Activated CD4-positive, alpha-beta T cell treated with anti-CD3 and anti-CD28 coated beads, Interleukin-2, amount 10 ng/mL, durations not matched to agents 24 days and 14 days (primary cell): ENCODE measurements around the gene ZNF445. TPM values are rescaled to one million over a fixed set of nuclear protein-coding genes. Genes with fewer than 3 reads are reported as not detected.
"Not testable (repeated sequence)": the region's sequence is repeated elsewhere in the genome, so short reads cannot be mapped to it uniquely, and the experiment has no call there.

Experiments
- DNase-seq: peaks from one replicate; pipeline ENCODE4 v3.0.0; 2022
- H3K27ac Mint-ChIP-seq: one replicate; pipeline ENCODE4 v1.8.0; 2022; ENCODE audit warnings: mild to moderate bottlenecking, mixed read lengths
- H3K27me3 Mint-ChIP-seq: one replicate; pipeline ENCODE4 v1.8.0; 2022; ENCODE audit warnings: mixed read lengths
- H3K36me3 Mint-ChIP-seq: one replicate; pipeline ENCODE4 v1.8.0; 2022; ENCODE audit warnings: low read depth, mild to moderate bottlenecking, mixed read lengths
- H3K4me1 Mint-ChIP-seq: one replicate; pipeline ENCODE4 v1.8.0; 2021; ENCODE audit warnings: mixed read lengths
- H3K4me3 Mint-ChIP-seq: one replicate; pipeline ENCODE4 v1.8.0; 2022; ENCODE audit warnings: mild to moderate bottlenecking, moderate library complexity, mixed read lengths
- H3K9me3 Mint-ChIP-seq: one replicate; pipeline ENCODE4 v1.8.0; 2021; ENCODE audit warnings: mixed read lengths
- intact Hi-C: fragments of 100-400 bp; cut with micrococcal nuclease; formaldehyde crosslinking; loops from one replicate; pipeline ENCODE4 v1.15.1; 2023
- total RNA-seq: library from RNA; stranded (reverse); gene quantifications from 2 replicates; pipeline ENCODE4 v1.2.3, GENCODE V29; 2022

Gene ZNF445
- total RNA-seq, 1 donor from 2014 or later, result 17.7 TPM

DNA sequence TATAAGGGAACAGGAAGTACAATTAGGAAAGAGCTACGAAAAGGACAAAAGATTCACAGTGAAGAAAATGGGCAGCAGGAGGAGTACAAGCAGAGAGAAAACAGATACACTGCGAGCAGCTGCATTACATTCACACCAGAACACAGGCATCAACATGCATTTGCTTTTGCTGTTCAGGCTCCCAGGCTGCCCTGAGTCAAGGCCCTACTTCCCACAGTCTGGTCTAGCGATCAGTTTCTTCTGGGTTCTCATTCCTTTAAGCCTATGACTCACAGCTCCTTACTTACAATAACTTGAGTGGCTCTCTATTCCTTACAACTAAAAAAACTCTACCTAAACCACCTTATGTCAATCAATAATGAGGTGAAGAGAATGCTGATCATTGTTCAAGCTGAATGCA is 24.5 kb upstream of the ZNF445 start:
- Mint-ChIP-seq H3K4me3 (no peak overlapping the region), H3K27me3 (no peaks in the 10 kb centered on the region), H3K9me3 (peaks cover 52% of the 10 kb centered on the region), H3K4me1 (no peaks in the 10 kb centered on the region), H3K27ac (no peak overlapping the region), H3K36me3 (peaks cover 82% of the 10 kb centered on the region)
- intact Hi-C loops, result no loop called here
- no peak for DNase-seq

DNA sequence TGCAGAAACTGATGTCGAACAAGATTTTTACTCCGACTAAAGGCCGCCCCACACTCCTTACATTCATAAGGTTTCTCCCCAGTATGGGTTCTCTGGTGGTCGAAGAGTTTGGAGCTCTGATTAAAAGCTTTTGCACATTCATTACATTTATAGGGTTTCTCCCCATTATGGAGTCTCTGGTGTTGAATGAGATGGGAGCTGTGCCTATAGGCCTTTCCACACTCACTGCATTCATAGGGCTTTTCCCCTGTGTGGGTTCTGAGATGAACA is 22.4 kb upstream of the ZNF445 start:
- H3K9me3 Mint-ChIP-seq, result peaks cover 48% of the 10 kb centered on the region
- DNase-seq, H3K4me1 Mint-ChIP-seq, H3K27me3 Mint-ChIP-seq, intact Hi-C loops, H3K27ac Mint-ChIP-seq, H3K4me3 Mint-ChIP-seq: not testable (repeated sequence)
- peaks cover 76% of the 10 kb centered on the region for H3K36me3 Mint-ChIP-seq

DNA sequence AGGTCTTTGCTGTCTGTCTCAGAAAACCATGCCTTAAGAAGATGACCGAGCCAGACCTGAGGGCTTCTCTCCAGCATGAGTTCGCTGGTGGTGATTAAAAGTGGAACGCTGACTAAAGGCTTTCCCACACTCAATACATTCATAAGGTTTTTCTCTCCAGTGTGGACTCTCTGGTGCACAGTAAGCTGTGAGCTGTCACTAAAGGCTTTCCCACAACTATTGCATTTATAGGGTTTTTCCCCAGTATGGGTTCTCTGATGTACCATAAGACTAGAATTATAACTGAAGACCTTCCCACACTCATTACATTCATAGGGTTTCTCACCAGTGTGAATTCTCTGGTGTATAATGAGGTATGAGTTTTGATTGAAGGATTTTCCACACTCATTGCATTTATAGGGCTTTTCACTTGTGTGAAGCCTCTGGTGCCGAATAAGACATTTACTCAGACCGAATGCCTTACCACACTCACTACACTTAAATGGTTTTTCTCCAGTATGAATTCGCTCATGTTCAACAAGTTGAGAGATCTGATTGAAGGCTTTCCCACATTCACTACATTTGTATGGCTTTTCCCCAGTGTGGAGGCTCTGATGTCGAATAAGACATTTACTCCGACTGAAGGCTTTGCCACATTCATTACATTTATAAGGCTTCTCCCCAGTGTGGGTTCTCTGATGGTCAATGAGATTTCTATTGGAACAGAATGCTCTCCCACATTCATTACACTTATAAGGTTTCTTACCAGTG is 21.9 kb upstream of the ZNF445 start:
- DNase-seq, result no peak
- no peak overlapping the region for H3K4me3 Mint-ChIP-seq
- peaks cover 50% of the 10 kb centered on the region for H3K9me3 Mint-ChIP-seq
- H3K27me3 Mint-ChIP-seq, result no peaks in the 10 kb centered on the region
- intact Hi-C loops, result no loop called here
- no peak overlapping the region for H3K27ac Mint-ChIP-seq
- peaks cover 79% of the 10 kb centered on the region for H3K36me3 Mint-ChIP-seq
- H3K4me1 Mint-ChIP-seq, result no peaks in the 10 kb centered on the region

DNA sequence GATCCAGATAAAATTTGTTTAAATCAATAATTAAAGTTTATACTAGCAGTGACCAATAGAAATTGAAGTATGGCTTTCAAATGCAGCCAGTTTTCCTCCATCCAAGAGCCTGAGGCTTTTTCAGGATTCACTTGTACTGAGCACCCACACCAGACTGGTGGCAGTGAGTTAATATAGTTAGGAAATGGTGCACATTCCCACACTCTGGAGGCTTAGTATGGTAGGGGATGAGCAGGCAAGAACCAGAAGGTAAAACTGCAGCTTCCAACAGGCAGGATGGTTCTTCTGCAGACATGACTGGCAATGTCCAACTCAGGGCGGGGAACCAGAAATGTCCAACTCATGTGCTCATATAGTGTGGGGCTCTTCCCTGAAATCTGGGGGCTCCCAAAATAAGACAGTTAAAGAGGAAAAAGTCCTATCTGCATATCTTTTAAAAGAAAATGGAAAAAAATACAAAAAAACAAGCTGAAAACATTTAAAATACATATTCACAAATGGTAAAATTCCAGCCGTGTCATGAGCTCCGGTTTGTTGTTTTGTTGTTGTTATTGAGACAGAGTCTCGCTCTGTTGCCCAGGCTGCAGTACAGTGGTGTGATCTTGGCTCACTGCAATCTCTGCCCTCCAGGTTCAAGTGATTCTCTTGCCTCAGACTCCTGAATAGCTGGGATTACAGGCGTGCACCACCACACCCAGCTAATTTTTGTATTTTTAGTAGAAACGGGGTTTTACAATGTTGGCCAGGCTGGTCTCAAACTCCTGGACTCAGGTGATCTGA is 18.4 kb upstream of the ZNF445 start:
- Mint-ChIP-seq H3K4me3 (no peak overlapping the region), H3K27me3 (no peaks in the 10 kb centered on the region), H3K9me3 (peaks cover 39% of the 10 kb centered on the region), H3K27ac (no peak overlapping the region), H3K4me1 (no peaks in the 10 kb centered on the region), H3K36me3 (peaks cover 76% of the 10 kb centered on the region)
- DNase-seq, result no peak
- intact Hi-C loops, result no loop called here

DNA sequence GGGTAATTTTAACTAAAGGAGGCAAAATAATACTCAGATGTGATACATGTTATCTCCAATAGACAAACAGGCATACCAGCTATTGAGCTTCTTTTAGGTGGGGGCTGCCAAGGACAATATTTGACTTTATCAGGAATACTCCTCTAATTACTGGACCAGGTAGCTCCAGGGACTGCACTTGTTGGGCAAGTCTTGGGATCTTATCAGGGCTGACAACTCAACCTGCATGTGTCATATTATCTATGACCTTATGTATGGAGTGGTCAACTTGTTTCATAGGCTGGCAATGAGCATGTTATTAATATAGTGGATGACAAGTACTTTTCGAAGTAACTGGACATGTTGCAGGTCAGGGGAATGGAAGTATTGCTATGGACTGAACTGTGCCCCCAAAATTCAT is 15.0 kb upstream of the ZNF445 start:
- DNase-seq, result no peak
- H3K36me3 Mint-ChIP-seq, result peaks cover 51% of the 10 kb centered on the region
- intact Hi-C loops, result no loop called here
- no peaks in the 10 kb centered on the region for H3K27me3 Mint-ChIP-seq
- H3K4me3 Mint-ChIP-seq, result no peak overlapping the region
- no peaks in the 10 kb centered on the region for H3K4me1 Mint-ChIP-seq
- no peak overlapping the region for H3K27ac Mint-ChIP-seq
- peaks cover 22% of the 10 kb centered on the region for H3K9me3 Mint-ChIP-seq

DNA sequence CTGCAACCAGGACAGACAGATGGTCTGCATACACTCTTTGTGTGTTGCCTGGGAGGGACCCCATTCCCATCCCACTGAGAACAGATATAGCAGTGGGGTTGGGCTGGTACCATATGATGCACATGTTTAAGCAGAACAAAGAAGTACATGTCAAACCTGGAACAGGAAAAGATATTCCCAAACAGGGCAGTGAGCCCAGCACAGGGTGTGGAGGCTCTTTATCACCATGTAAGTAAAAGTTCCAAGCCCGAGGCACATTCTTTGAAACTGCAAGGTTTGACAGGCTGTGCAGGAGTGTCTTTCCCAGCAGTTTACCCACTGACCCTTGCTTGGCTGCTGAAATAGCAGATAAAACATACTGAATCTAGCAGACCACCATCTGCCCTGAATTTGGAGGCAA is 5.3 kb upstream of the ZNF445 start:
- DNase-seq, result no peak
- Mint-ChIP-seq H3K4me1 (peaks cover 6% of the 10 kb centered on the region), H3K27me3 (no peaks in the 10 kb centered on the region), H3K9me3 (peaks cover 14% of the 10 kb centered on the region), H3K27ac (no peak overlapping the region), H3K36me3 (no peaks in the 10 kb centered on the region), H3K4me3 (no peak overlapping the region)
- intact Hi-C loops, result no loop called here

DNA sequence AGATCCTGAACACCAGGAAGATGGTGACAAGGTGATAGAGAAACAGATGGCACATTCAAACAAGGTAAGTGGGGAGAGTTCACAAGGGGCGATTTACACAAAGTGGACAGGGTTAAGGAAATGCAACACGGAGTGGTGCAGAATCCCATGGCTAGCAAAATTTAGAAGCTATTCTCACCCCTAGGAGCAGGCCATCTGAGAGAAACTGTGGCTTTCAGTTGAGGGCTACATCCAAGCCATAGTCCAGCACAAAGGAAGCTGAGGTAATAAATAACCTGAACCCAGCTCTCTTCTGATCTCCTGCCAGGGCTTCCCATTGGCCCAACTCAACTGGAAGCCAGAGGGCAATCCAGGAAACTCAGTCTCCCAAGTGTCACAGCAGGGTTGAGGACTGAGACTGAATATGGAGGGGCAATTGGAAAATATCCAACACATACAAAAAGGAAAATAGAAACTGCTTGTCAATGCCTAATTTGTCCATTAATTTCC is 1.2 kb upstream of the ZNF445 start:
- Mint-ChIP-seq H3K9me3 (no peaks in the 10 kb centered on the region), H3K27ac (no peak overlapping the region), H3K36me3 (no peaks in the 10 kb centered on the region), H3K4me3 (peak overlapping the region; percentile 94), H3K4me1 (peaks cover 18% of the 10 kb centered on the region), H3K27me3 (no peaks in the 10 kb centered on the region)
- no peak for DNase-seq
- intact Hi-C loops, result loop anchor here (5.0 kb wide), 1 partner anchor 156 kb away; no protein-coding TSS in a partner anchor

DNA sequence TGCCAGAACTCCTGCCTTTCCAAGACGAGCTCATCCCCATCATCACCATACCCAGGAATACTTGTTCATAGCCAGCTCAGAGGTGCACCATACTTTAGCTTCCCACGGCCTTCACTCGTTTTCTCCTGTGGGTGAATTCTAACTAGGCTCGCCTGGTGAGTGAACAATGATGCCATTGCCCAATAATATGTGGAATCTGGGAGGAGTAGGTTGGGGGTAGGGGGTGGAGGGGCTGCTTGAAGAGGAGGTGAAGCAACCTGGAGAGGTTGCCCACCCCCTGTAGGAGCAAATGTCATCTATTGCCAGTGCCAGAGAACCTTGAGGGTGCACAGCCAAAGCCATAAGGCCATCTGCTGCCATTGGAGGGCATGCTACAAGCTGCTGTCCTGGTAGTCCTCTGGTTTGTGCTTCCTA is 592 bp upstream of the ZNF445 start:
- no peaks in the 10 kb centered on the region for H3K27me3 Mint-ChIP-seq
- no peaks in the 10 kb centered on the region for H3K9me3 Mint-ChIP-seq
- intact Hi-C loops, result loop anchor here (5.0 kb wide), 1 partner anchor 156 kb away; no protein-coding TSS in a partner anchor
- peak overlapping the region; percentile 90 for H3K27ac Mint-ChIP-seq
- peak overlapping the region; percentile 94 for H3K4me3 Mint-ChIP-seq
- H3K4me1 Mint-ChIP-seq, result peaks cover 18% of the 10 kb centered on the region
- DNase-seq, result no peak
- no peaks in the 10 kb centered on the region for H3K36me3 Mint-ChIP-seq

DNA sequence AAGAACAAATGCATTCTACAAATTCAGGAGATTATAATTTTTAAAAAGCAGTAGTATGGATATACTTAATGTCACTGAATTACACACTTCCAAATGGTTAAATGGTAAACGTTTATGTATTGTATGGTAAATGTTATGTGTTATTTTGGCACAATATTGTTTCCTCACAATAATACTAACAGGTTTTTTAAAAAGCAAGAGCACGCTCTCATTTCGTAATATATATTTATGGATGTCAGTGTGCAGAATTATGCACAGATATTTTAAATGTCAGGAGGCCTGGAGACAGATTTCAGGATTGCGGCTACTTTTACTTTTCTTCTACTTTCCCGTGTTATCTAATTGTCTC is 533 bp downstream of the ZNF445 start:
- intact Hi-C loops, result loop anchor here (1.0 to 5.0 kb wide), 5 partner anchors 34 to 500 kb away; partner anchors contain the start of genes EXOSC7, TCAIM and ZDHHC3
- Mint-ChIP-seq H3K27me3 (no peaks in the 10 kb centered on the region), H3K9me3 (no peaks in the 10 kb centered on the region), H3K27ac (peak overlapping the region; percentile 72), H3K4me3 (peak overlapping the region; percentile 94), H3K4me1 (peaks cover 21% of the 10 kb centered on the region), H3K36me3 (peaks cover 3% of the 10 kb centered on the region)
- DNase-seq, result no peak

DNA sequence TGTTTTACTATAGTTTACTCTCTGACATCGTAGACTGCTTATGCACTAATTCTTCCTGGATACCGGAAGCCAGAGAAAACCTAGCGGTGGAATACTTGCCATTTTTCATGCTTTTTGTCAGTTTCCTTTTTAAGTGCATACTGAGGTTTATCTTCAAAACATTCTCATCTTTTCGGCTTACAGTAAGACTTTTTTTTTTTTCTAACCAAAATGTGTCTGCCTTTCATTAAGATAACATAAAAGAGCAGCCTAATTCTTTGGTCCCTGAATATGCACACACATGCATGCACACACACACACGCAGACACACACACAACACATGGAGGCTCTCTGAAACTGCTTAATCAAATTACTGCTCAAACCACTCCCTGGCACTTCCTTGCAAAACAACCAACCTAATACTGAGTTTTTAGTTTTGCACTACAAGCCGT is 1.3 kb downstream of the ZNF445 start:
- Mint-ChIP-seq H3K4me3 (peak overlapping the region; percentile 94), H3K9me3 (no peaks in the 10 kb centered on the region), H3K36me3 (peaks cover 6% of the 10 kb centered on the region), H3K27me3 (no peaks in the 10 kb centered on the region), H3K4me1 (peaks cover 26% of the 10 kb centered on the region), H3K27ac (peak overlapping the region; percentile 68)
- intact Hi-C loops, result loop anchor here (2.0 to 5.0 kb wide), 2 partner anchors 154 to 501 kb away; partner anchors contain the start of genes EXOSC7 and ZDHHC3
- peak; percentile 61 for DNase-seq

DNA sequence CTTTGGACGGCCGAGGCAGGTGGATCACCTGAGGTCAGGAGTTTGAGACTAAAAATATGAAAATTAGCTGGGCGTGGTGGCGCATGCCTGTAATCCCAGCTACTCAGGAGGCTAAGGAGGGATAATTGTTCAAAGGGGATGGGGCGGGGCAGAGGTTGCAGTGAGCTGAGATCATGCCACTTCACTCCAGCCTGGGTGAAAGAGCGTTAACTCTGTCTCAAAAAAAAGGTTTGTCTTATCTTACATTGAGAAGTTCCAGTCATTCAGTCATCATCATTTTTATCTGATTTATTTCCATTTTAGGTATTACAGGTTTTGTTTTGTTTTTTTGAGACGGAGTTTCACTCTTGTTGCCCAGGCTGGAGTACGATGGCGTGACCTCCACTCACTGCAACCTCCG is 2.6 kb downstream of the ZNF445 start:
- Mint-ChIP-seq H3K4me3 (peak overlapping the region; percentile 46), H3K27ac (peak overlapping the region; percentile 45), H3K4me1 (peaks cover 30% of the 10 kb centered on the region), H3K36me3 (peaks cover 14% of the 10 kb centered on the region)
- H3K9me3 Mint-ChIP-seq, H3K27me3 Mint-ChIP-seq, DNase-seq: not testable (repeated sequence)
- intact Hi-C loops, result loop anchor here (5.0 kb wide), 1 partner anchor 153 kb away; no protein-coding TSS in a partner anchor

DNA sequence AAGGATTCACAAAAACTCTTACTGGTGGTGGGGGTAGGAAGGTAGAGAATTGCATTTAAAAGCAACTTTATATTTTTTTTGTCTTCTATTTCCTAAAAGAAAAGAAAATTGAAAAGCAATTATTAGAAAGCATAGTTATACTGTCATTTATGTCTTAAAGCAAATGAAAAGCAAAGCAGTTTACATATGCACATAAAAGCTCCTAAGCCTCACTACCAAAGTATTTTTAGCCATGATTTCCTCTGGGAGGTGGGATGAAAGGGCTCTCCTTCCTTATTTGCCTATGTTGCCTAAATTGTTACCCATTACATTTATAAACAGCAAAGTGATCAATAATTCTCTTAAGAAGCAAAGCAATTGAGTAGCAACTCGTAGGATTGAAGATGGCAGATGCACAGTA is 7.0 kb downstream of the ZNF445 start:
- H3K4me1 Mint-ChIP-seq, result peaks cover 20% of the 10 kb centered on the region
- H3K4me3 Mint-ChIP-seq, result no peak overlapping the region
- intact Hi-C loops, result no loop called here
- H3K27me3 Mint-ChIP-seq, result no peaks in the 10 kb centered on the region
- no peak for DNase-seq
- peaks cover 29% of the 10 kb centered on the region for H3K36me3 Mint-ChIP-seq
- H3K27ac Mint-ChIP-seq, result no peak overlapping the region
- no peaks in the 10 kb centered on the region for H3K9me3 Mint-ChIP-seq

DNA sequence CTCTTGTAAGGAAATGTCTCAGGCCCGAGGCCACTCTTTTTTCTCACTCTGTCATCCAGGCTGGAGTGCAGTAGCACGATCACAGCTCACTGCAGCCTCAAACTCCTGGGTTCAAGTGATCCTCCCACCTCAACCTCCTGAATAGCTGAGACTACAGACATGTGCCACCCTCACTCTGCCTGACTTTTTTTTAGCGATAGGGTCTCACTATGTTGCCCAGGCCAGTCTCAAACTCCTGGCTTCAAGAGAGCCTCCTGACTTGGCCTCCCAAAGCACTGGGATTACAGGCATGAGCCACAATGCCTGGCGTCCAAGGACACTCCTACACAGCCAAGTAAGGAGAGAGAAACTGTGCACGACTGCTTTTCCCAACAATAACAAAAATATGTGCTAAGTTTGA is 7.6 kb downstream of the ZNF445 start:
- Mint-ChIP-seq H3K4me3 (no peak overlapping the region), H3K36me3 (peaks cover 34% of the 10 kb centered on the region), H3K27me3 (no peaks in the 10 kb centered on the region), H3K27ac (no peak overlapping the region), H3K9me3 (no peaks in the 10 kb centered on the region), H3K4me1 (peaks cover 19% of the 10 kb centered on the region)
- DNase-seq, result no peak
- intact Hi-C loops, result no loop called here
